ENCODE measurements around the gene HLCS.

HLCS gene

DNA sequence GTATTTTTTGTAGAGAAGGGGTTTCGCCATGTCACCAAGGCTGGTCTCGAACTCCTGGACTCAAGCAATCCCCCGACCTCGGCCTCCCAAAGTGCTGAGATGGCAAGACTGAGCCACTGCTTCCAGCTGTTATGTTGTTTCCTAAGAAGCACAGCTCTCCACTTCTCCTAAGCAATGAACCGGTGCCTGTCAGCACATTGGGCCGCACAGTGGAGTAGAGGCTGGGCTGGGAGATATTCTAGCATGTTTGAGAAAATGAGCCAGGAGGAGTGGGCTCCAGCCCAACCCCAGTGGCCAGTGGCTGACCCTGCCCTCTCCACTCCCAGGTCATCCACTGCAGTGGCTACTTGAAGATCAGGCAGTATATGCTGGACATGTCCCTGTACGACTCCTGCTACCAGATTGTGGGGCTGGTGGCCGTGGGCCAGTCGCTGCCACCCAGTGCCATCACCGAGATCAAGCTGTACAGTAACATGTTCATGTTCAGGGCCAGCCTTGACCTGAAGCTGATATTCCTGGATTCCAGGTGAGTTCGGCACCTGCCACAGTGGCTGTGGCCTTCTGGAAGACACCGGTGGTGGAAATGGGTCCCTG, 240.6 kb downstream of the HLCS start:
- FAIRE-seq: no peak

GRCh38 chr21:36724660-36725059, 241.8 kb downstream of the HLCS start:
- no peak for DNase-seq (ENCODE audit: low spot score)
- no peak for FAIRE-seq

More for the DNA sequence above, 240.6 kb downstream of the HLCS start:
- no peak for DNase-seq (ENCODE audit: low spot score)

DNA sequence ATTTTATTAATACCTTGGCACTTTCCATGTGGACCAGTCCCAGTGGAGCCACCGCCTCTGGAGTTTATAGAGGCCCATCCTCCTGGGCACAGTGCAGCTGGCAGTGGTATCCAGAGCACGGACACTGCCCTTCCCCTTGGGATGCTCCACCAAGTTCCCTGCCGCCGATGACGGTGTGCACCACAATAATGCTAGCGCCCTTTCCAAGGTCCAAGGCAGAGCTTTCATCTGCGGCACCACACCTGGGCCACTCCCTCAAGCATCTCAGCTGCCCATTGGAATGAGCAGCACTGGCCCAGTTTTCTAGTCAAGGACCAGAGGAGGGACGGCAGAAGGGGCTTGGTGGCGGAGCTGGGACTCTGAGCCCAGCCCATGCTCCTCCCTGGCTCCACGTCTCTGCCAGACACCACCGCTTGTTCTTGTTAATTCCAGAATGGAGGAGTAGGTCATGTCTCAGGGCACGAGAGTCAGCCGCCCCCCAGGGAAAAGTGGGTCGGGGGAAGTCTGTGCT, 243.0 kb downstream of the HLCS start:
- DNase-seq (ENCODE audit: low spot score) (no peak), FAIRE-seq (no peak)

DNA sequence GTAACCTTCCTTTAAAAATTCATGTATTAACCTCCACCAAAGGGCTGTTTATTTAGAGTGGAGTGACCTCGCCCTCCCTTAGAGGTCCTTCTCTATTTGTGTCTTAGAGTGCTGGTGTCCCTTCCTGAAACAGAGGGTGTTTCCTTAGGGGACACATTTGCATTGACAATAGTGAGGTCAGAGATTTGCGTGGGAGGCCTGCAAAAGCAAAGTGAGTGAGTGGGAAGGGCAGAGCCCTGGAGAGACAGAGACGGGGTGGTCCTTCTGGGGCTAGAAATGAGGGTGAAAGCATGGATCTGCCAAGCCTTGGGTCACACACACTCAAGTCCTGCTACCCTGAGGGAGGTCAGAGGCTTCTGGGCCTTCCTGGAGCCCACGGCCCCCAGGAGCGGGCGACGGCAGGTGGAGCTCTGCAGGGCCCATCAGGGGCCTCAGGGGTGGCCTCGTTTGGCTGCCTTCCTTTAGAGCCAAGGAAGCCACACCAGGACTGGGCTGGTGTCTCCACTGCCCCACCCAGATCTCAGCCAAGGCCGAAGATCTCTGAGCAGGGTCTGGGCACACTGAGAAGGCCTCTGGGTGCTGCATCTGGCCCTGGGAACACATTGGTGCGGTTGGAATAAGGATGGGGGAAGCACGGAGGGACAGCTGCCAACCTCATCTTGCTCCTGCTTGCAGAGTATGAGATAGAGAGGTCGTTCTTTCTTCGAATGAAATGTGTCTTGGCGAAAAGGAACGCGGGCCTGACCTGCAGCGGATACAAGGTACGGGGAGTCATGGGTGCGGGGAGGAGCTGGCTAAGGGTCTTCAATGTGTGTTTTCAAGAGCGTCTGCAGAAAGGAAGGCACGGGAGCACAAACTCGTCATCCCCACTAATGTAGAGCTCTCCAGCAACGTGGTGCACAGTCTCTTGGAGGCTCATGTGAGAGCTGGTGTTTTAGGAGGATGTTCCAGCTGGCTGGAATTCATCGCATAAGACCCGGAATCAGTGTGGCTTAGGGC, 243.8 kb downstream of the HLCS start:
- no peak for FAIRE-seq
- no peak for DNase-seq (ENCODE audit: low spot score)

DNA sequence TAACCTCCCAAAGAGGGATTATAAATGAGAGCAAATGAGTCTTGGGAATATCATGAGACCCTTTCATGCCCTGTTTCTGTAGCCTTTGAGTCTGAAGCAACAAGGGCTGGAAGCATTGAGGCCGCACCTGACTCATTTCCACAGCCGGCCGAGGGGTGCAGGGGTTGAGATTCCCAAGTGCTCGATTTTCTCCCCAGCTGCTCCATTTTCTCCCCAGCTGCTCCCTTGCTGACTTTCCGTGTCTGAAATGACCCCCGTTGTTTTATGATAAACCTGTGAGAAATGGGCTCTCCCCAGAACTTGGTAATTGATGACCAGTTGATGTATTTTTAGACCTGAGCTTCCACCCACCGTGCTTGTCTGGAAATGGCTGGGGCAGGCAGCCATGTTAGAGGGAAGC, 244.7 kb downstream of the HLCS start:
- FAIRE-seq: no peak
- no peak for DNase-seq (ENCODE audit: low spot score)

GRCh38 chr21:36719614-36720013, 246.9 kb downstream of the HLCS start:
- FAIRE-seq: no peak
- no peak for DNase-seq (ENCODE audit: low spot score)

DNA sequence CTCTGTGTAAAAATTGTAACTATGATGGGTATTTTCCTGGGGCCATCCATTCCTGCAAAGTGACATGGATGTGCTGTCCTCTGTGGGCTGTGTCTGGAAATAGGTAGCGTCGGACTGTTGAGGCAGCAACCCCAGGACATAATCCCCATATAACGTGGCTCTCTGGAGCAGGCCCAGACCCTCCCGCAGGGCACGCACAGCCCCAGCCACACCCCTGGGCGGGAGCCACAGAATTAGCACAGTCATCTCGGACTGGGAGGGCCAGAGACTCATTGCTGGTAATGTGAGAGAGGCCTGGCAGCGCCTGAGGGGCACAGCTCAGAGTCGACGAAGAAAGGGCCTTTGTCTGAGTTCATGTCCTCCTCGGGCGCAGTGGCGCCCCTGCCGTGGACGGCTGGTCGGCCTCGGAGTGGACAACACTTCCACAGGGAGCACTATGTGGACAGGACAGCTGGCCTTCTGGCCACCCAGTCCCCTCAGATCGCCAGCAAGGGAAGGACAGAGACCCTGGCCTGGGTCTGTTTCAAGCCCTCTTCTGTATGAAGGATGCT, 247.4 kb downstream of the HLCS start:
- DNase-seq (ENCODE audit: low spot score) (no peak), FAIRE-seq (no peak)

DNA sequence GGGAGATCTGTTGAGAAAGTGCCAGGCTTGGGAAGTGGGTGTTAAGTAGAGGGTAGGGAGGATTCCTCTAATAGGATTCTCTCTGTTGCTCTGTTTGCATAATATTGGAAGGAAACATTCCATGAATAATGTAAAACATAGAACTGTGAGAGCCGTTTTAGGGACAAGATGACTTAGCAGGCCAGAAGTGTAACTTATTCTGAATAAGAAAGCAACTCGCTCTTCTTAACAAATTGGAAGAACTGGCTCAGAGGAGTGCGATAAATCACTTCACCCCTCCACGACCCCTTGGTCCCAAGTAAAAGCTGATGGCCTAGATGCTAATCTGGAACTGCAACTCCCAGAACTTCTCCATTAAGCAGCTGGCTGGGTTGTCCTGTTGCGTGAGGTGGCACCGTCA, 248.5 kb downstream of the HLCS start:
- FAIRE-seq (no peak), DNase-seq (ENCODE audit: low spot score) (no peak)

GRCh38 chr21:36716836-36717235, 249.6 kb downstream of the HLCS start:
- no peak for FAIRE-seq
- DNase-seq (ENCODE audit: low spot score): no peak

DNA sequence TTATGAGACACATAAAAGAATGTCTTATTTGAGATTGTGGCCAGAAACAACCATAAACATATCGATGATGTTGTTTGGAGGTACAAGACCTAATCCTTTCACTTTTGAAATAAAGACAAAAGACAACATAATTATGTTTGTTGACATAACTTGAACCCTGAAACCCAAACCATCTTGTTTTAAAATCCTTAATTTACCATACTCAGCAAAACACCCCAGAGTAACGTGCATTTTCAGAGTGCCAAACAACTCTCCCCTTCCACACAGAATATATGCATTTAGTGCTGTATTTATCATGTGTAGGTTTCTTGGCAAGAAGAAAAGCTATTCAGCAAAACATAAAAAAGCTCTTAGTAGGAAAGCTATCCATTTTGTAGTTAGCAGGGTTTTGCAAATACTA, 250.1 kb downstream of the HLCS start:
- no peak for DNase-seq (ENCODE audit: low spot score)
- FAIRE-seq: no peak

DNA sequence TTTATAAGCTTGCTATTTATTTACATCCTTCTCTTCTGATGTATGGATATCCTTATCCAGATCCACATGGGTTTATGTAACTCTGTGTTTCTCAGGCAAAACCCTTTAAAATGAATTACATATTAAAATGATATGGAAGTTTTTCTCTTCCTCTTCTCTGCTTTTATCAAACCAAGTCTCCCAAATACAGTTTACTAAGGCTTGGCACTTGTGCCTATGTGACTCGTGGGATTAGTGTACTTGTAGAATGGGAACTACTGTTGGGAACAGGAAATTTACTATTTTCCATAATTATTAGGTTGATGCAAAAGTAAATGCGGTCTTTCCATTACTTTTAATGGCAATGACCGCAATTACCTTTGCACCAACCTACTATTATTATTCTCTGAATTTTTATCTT, 252.7 kb downstream of the HLCS start:
- no peak for DNase-seq (ENCODE audit: low spot score)
- no peak for FAIRE-seq

GRCh38 chr21:36710729-36711048, 255.8 kb downstream of the HLCS start:
- DNase-seq (ENCODE audit: low spot score) (no peak), FAIRE-seq (no peak)

GRCh38 chr21:36709868-36710728, 256.4 kb downstream of the HLCS start:
- no peak for FAIRE-seq
- no peak for DNase-seq (ENCODE audit: low spot score)

DNA sequence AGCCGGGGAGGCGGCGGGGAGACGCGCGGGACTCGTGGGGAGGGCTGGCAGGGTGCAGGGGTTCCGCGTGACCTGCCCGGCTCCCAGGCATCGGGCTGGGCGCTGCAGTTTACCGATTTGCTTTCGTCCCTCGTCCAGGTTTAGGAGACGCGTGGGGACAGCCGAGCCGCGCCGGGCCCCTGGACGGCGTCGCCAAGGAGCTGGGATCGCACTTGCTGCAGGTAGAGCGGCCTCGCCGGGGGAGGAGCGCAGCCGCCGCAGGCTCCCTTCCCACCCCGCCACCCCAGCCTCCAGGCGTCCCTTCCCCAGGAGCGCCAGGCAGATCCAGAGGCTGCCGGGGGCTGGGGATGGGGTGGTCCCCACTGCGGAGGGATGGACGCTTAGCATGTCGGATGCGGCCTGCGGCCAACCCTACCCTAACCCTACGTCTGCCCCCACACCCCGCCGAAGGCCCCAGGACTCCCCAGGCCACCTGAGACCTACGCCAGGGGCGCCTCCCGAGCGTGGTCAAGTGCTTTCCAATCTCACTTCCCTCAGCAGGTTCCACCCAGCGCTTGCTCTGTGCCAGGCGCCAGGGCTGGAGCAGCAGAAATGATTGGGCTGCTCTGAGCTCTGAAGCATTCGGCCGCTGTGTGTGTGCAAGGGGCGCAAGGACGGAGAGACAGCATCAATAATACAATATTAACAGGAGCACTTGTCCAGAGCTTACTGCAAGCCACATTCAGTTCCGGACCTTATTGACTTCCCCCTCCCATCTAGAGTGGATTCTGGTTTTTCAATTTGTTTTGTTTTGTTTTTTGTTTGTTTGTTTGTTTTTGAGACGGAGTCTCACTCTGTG, 257.2 kb downstream of the HLCS start:
- no peak for FAIRE-seq
- no peak for DNase-seq (ENCODE audit: low spot score)

GRCh38 chr21:36708286-36709029, 258.0 kb downstream of the HLCS start:
- FAIRE-seq (no peak), DNase-seq (ENCODE audit: low spot score) (no peak)

- DNase-seq (ENCODE audit: low spot score) (no peak), FAIRE-seq (no peak)
Measured at GRCh38 chr21:36707763-36708285, 258.6 kb downstream of the HLCS start.

- no peak for FAIRE-seq
- no peak for DNase-seq (ENCODE audit: low spot score)
Measured at GRCh38 chr21:36706951-36707762, 259.3 kb downstream of the HLCS start.

- no peak for DNase-seq (ENCODE audit: low spot score)
- no peak for FAIRE-seq
Measured at GRCh38 chr21:36706482-36706852, 260.0 kb downstream of the HLCS start.

All from urothelium cell line (cell line).